ENCODE measurements around the gene CDKN1C. TPM values are rescaled to one million over a fixed set of nuclear protein-coding genes. Genes with fewer than 3 reads are reported as not detected.
A peak's percentile ranks its signal among the peaks of the same experiment; 100 is the strongest.

CDKN1C gene
- total and polyA plus RNA-seq, 2 experiments from 2014 or later, result 470 to 526 TPM

- 88% methylated on average over 18 of the region's 18 CpGs for WGBS (ENCODE audit: low lambda C conversion rate, missing lambda C conversion rate)
- TF ChIP-seq EZH2phosphoT487 (IDR thresholded peaks at IDR 0.05; ENCODE audit: low read depth, severe bottlenecking, unreplicated experiment), result no peak
- no peak for TF ChIP-seq EZH2 (IDR thresholded peaks at IDR 0.05; ENCODE audit: borderline replicate concordance)
- no peak for TF ChIP-seq CTCF (IDR thresholded peaks at IDR 0.05; ENCODE audit: poor library complexity)
- Histone ChIP-seq H3K27ac (no peak overlapping the region), H3K4me1 (ENCODE audit: insufficient read depth) (peaks cover 20% of the 10 kb centered on the region), H2AFZ (no peak overlapping the region), H3K79me2 (no peaks in the 10 kb centered on the region), H3K9me3 (ENCODE audit: low read depth) (no peaks in the 10 kb centered on the region), H3K36me3 (replicated peaks; ENCODE audit: insufficient read depth, low read depth) (no peaks in the 10 kb centered on the region), H4K20me1 (ENCODE audit: insufficient read depth, poor library complexity, severe bottlenecking) (no peaks in the 10 kb centered on the region), H3K4me2 (no peak overlapping the region), H3K9me2 (replicated peaks; ENCODE audit: insufficient read depth) (no peaks in the 10 kb centered on the region), H3K27me3 (no peaks in the 10 kb centered on the region), H3K4me3 (no peak overlapping the region)
- DNase-seq (ENCODE audit: low spot score), result no peak
Measured at GRCh38 chr11:2914455-2915195, 29.1 kb upstream of the CDKN1C start.

GRCh38 chr11:2913776-2914175, 28.2 kb upstream of the CDKN1C start:
- TF ChIP-seq EZH2 (IDR thresholded peaks at IDR 0.05; ENCODE audit: borderline replicate concordance), result no peak
- TF ChIP-seq EZH2phosphoT487 (IDR thresholded peaks at IDR 0.05; ENCODE audit: low read depth, severe bottlenecking, unreplicated experiment), result no peak
- no peak for TF ChIP-seq CTCF (IDR thresholded peaks at IDR 0.05; ENCODE audit: poor library complexity)
- no peak overlapping the region for H3K4me2 ChIP-seq
- H3K4me3 ChIP-seq, result no peak overlapping the region
- peaks cover 20% of the 10 kb centered on the region for H3K4me1 ChIP-seq (ENCODE audit: insufficient read depth)
- no peaks in the 10 kb centered on the region for H3K9me3 ChIP-seq (ENCODE audit: low read depth)
- no peak for DNase-seq (ENCODE audit: low spot score)
- H2AFZ ChIP-seq, result no peak overlapping the region
- H3K27ac ChIP-seq, result no peak overlapping the region
- no peaks in the 10 kb centered on the region for H3K36me3 ChIP-seq (replicated peaks; ENCODE audit: insufficient read depth, low read depth)
- H3K9me2 ChIP-seq (replicated peaks; ENCODE audit: insufficient read depth), result no peaks in the 10 kb centered on the region
- H4K20me1 ChIP-seq (ENCODE audit: insufficient read depth, poor library complexity, severe bottlenecking), result no peaks in the 10 kb centered on the region
- H3K79me2 ChIP-seq, result no peaks in the 10 kb centered on the region
- WGBS (ENCODE audit: low lambda C conversion rate, missing lambda C conversion rate), result 91% methylated on average over 9 of the region's 9 CpGs
- H3K27me3 ChIP-seq, result no peaks in the 10 kb centered on the region

- Histone ChIP-seq H2AFZ (no peak overlapping the region), H3K4me2 (peak overlapping the region; percentile 41), H3K36me3 (replicated peaks; ENCODE audit: insufficient read depth, low read depth) (no peaks in the 10 kb centered on the region), H3K4me3 (no peak overlapping the region), H3K79me2 (no peaks in the 10 kb centered on the region), H3K4me1 (ENCODE audit: insufficient read depth) (peaks cover 20% of the 10 kb centered on the region), H3K27ac (peak overlapping the region; percentile 90), H3K9me2 (replicated peaks; ENCODE audit: insufficient read depth) (no peaks in the 10 kb centered on the region), H3K9me3 (ENCODE audit: low read depth) (no peaks in the 10 kb centered on the region), H3K27me3 (no peaks in the 10 kb centered on the region), H4K20me1 (ENCODE audit: insufficient read depth, poor library complexity, severe bottlenecking) (no peaks in the 10 kb centered on the region)
- DNase-seq (ENCODE audit: low spot score), result peak; percentile 45
- TF ChIP-seq EZH2phosphoT487 (IDR thresholded peaks at IDR 0.05; ENCODE audit: low read depth, severe bottlenecking, unreplicated experiment) (no peak), EZH2 (IDR thresholded peaks at IDR 0.05; ENCODE audit: borderline replicate concordance) (no peak), CTCF (IDR thresholded peaks at IDR 0.05; ENCODE audit: poor library complexity) (no peak)
- WGBS (ENCODE audit: low lambda C conversion rate, missing lambda C conversion rate), result 80% methylated on average over 13 of the region's 13 CpGs
Measured at GRCh38 chr11:2913019-2913431, 27.4 kb upstream of the CDKN1C start.

Measured in hepatocyte (in vitro differentiated cells).